ENCODE results near the gene INSYN1. TPM values are rescaled to one million over a fixed set of nuclear protein-coding genes. Genes with fewer than 3 reads are reported as not detected.
"Not testable (repeated sequence)": the region's sequence is repeated elsewhere in the genome, so short reads cannot be mapped to it uniquely, and the experiment has no call there.

INSYN1 gene
- total RNA-seq, 1 experiment from 2014 or later = not detected

- Mint-ChIP-seq H3K9me3 (ENCODE audit: unreplicated experiment) (no peaks in the 10 kb centered on the region), H3K36me3 (ENCODE audit: insufficient read depth, unreplicated experiment) (no peaks in the 10 kb centered on the region), H3K27me3 (ENCODE audit: insufficient read depth, unreplicated experiment) (no peaks in the 10 kb centered on the region), H3K27ac (ENCODE audit: low read depth, unreplicated experiment) (no peak overlapping the region), H3K4me1 (ENCODE audit: insufficient read depth, unreplicated experiment) (no peaks in the 10 kb centered on the region), H3K4me3 (ENCODE audit: unreplicated experiment) (no peak overlapping the region)
- DNase-seq (ENCODE audit: unreplicated experiment) = no peak
- ChIA-PET CTCF (interaction anchor here (0.6 kb wide), 2 partner anchors 85 to 486 kb away, joined by 3 to 4 read pairs; no protein-coding TSS in a partner anchor), POLR2A (no interaction called here)
- no TSS peak for BruUV-seq (replicated peaks)
- intact Hi-C loops (cut with micrococcal nuclease) = no loop called here
- no peak for TF ChIP-seq CTCF (IDR thresholded peaks at IDR 0.05; ENCODE audit: unreplicated experiment)
Observed at GRCh38 chr15:73792415-73792814, 39.3 kb upstream of the INSYN1 start.

DNA sequence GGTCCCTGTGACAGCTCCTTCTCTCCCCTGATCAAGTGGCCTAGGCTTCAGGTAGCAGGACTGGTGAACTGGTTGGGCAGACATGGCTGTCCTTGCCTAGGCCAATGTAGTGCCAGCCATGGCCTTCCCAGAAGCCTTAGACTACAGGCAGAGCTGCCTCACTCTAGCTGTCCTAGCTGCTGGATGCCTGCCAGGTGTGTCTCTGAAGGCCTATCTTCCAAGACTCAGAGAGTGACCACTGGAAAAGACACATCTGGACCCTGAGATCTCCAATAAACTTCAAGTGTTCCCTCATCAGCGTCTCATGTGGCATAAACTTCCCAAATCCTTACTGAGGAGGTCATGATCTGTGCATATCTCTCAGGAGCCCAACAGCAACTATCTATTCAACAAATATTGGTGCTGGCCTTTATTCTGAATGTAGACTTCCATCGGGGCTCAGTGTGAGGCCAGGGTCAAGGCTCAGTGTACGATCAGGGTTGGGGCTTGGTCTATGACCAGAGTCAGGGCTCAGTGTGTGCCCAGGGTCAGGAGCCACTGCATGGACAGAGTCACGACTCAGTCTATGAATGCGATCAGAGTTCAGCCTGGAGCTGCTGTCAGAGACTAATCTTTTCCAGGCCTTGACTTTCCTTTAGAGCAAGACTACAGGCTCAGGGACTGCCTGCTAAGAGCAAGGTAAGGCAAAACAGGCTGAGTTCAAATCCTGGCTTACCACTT, 36.5 kb upstream of the INSYN1 start:
- H3K36me3 Mint-ChIP-seq (ENCODE audit: insufficient read depth, unreplicated experiment) = no peaks in the 10 kb centered on the region
- H3K4me3 Mint-ChIP-seq (ENCODE audit: unreplicated experiment) = no peak overlapping the region
- no peaks in the 10 kb centered on the region for H3K4me1 Mint-ChIP-seq (ENCODE audit: insufficient read depth, unreplicated experiment)
- no peaks in the 10 kb centered on the region for H3K9me3 Mint-ChIP-seq (ENCODE audit: unreplicated experiment)
- no TSS peak for BruUV-seq (replicated peaks)
- POLR2A ChIA-PET = interaction anchor here (0.8 kb wide), 1 partner anchor 258 kb away, joined by 3 read pairs; no protein-coding TSS in a partner anchor
- intact Hi-C loops (cut with micrococcal nuclease) = no loop called here
- CTCF ChIA-PET = no interaction called here
- no peak for DNase-seq (ENCODE audit: unreplicated experiment)
- no peaks in the 10 kb centered on the region for H3K27me3 Mint-ChIP-seq (ENCODE audit: insufficient read depth, unreplicated experiment)
- H3K27ac Mint-ChIP-seq (ENCODE audit: low read depth, unreplicated experiment) = no peak overlapping the region
- TF ChIP-seq CTCF (IDR thresholded peaks at IDR 0.05; ENCODE audit: unreplicated experiment) = no peak

GRCh38 chr15:73787621-73788020, 34.5 kb upstream of the INSYN1 start:
- peak; percentile 6 for DNase-seq (ENCODE audit: unreplicated experiment)
- no peak for TF ChIP-seq CTCF (IDR thresholded peaks at IDR 0.05; ENCODE audit: unreplicated experiment)
- intact Hi-C loops (cut with micrococcal nuclease) = no loop called here
- ChIA-PET CTCF (no interaction called here), POLR2A (no interaction called here)
- Mint-ChIP-seq H3K27me3 (ENCODE audit: insufficient read depth, unreplicated experiment) (no peaks in the 10 kb centered on the region), H3K9me3 (ENCODE audit: unreplicated experiment) (no peaks in the 10 kb centered on the region), H3K4me1 (ENCODE audit: insufficient read depth, unreplicated experiment) (no peaks in the 10 kb centered on the region), H3K4me3 (ENCODE audit: unreplicated experiment) (no peak overlapping the region), H3K36me3 (ENCODE audit: insufficient read depth, unreplicated experiment) (no peaks in the 10 kb centered on the region), H3K27ac (ENCODE audit: low read depth, unreplicated experiment) (no peak overlapping the region)
- no TSS peak for BruUV-seq (replicated peaks)

- BruUV-seq (replicated peaks) = no TSS peak
- no peak for DNase-seq (ENCODE audit: unreplicated experiment)
- no peaks in the 10 kb centered on the region for H3K27me3 Mint-ChIP-seq (ENCODE audit: insufficient read depth, unreplicated experiment)
- H3K4me3 Mint-ChIP-seq (ENCODE audit: unreplicated experiment) = no peak overlapping the region
- no peak for TF ChIP-seq CTCF (IDR thresholded peaks at IDR 0.05; ENCODE audit: unreplicated experiment)
- intact Hi-C loops (cut with micrococcal nuclease) = no loop called here
- no peaks in the 10 kb centered on the region for H3K36me3 Mint-ChIP-seq (ENCODE audit: insufficient read depth, unreplicated experiment)
- no peak overlapping the region for H3K27ac Mint-ChIP-seq (ENCODE audit: low read depth, unreplicated experiment)
- ChIA-PET POLR2A (no interaction called here), CTCF (no interaction called here)
- no peaks in the 10 kb centered on the region for H3K9me3 Mint-ChIP-seq (ENCODE audit: unreplicated experiment)
- H3K4me1 Mint-ChIP-seq (ENCODE audit: insufficient read depth, unreplicated experiment) = no peaks in the 10 kb centered on the region
Observed at GRCh38 chr15:73786538-73786937, 33.4 kb upstream of the INSYN1 start.

- CTCF ChIA-PET; BruUV-seq (replicated peaks); intact Hi-C loops (cut with micrococcal nuclease); H3K27ac Mint-ChIP-seq (ENCODE audit: low read depth, unreplicated experiment); H3K36me3 Mint-ChIP-seq (ENCODE audit: insufficient read depth, unreplicated experiment); POLR2A ChIA-PET; H3K9me3 Mint-ChIP-seq (ENCODE audit: unreplicated experiment); H3K4me3 Mint-ChIP-seq (ENCODE audit: unreplicated experiment); H3K27me3 Mint-ChIP-seq (ENCODE audit: insufficient read depth, unreplicated experiment); H3K4me1 Mint-ChIP-seq (ENCODE audit: insufficient read depth, unreplicated experiment); DNase-seq (ENCODE audit: unreplicated experiment): not testable (repeated sequence)
Observed at GRCh38 chr15:73785256-73786014, 32.3 kb upstream of the INSYN1 start.

All from MCF 10A (cell line).